Esophagus squamous epithelium (tissue), 4 donors: Measurements from ENCODE around the gene PDZRN3.

Experiments
- POLR2A ChIP-seq, 4 donors: fragments of 450-650 bp; IDR thresholded peaks; one replicate each; pipeline ENCODE4 v1.6.1; 2017; ENCODE audit warnings: antibody characterized with exemption in 4 of 4, mild to moderate bottlenecking in 4 of 4, moderate library complexity in 3 of 4
- TF ChIP-seq, protein P1 (sequence below), 6 experiments: fragments of 450-650 bp in 4 of 6; fragments of 200-600 bp in 2 of 6; sonication (generic) in 2 of 6; IDR thresholded peaks; one replicate each; pipeline ENCODE4 v1.5.1; 2016 to 2019; ENCODE audit warnings: antibody characterized with exemption in 6 of 6, mild to moderate bottlenecking in 4 of 6, moderate library complexity in 4 of 6

- TF ChIP-seq, protein P1, sequence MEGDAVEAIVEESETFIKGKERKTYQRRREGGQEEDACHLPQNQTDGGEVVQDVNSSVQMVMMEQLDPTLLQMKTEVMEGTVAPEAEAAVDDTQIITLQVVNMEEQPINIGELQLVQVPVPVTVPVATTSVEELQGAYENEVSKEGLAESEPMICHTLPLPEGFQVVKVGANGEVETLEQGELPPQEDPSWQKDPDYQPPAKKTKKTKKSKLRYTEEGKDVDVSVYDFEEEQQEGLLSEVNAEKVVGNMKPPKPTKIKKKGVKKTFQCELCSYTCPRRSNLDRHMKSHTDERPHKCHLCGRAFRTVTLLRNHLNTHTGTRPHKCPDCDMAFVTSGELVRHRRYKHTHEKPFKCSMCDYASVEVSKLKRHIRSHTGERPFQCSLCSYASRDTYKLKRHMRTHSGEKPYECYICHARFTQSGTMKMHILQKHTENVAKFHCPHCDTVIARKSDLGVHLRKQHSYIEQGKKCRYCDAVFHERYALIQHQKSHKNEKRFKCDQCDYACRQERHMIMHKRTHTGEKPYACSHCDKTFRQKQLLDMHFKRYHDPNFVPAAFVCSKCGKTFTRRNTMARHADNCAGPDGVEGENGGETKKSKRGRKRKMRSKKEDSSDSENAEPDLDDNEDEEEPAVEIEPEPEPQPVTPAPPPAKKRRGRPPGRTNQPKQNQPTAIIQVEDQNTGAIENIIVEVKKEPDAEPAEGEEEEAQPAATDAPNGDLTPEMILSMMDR (IDR thresholded peaks at IDR 0.05), result no peak
- TF ChIP-seq POLR2A (IDR thresholded peaks at IDR 0.05), result no peak
Observed at GRCh38 chr3:73610493-73610892, 14.2 kb downstream of the PDZRN3 start.
